Measurements from ENCODE around the gene KCNK18.

The KCNK18 gene

GRCh38 chr10:117162093-117163060 is 34.9 kb upstream of the KCNK18 start:
- no peak for TF ChIP-seq CTCF (IDR thresholded peaks at IDR 0.05; ENCODE audit: low read length, missing control alignments)
- DNase-seq (ENCODE audit: low read depth): no peak
- no peak overlapping the region for H3K4me3 ChIP-seq (replicated peaks; ENCODE audit: low read depth, low read length)

GRCh38 chr10:117163061-117163953 is 34.0 kb upstream of the KCNK18 start:
- TF ChIP-seq CTCF (IDR thresholded peaks at IDR 0.05; ENCODE audit: low read length, missing control alignments): no peak
- H3K4me3 ChIP-seq (replicated peaks; ENCODE audit: low read depth, low read length): no peak overlapping the region
- no peak for DNase-seq (ENCODE audit: low read depth)

- DNase-seq (ENCODE audit: low read depth): no peak
- no peak overlapping the region for H3K4me3 ChIP-seq (replicated peaks; ENCODE audit: low read depth, low read length)
- no peak for TF ChIP-seq CTCF (IDR thresholded peaks at IDR 0.05; ENCODE audit: low read length, missing control alignments)
These were observed 33.2 kb upstream of the KCNK18 start for GRCh38 chr10:117163954-117164548.

- H3K4me3 ChIP-seq (replicated peaks; ENCODE audit: low read depth, low read length): peak overlapping the region; percentile 24
- no peak for TF ChIP-seq CTCF (IDR thresholded peaks at IDR 0.05; ENCODE audit: low read length, missing control alignments)
- DNase-seq (ENCODE audit: low read depth): no peak
These were observed 32.4 kb upstream of the KCNK18 start for GRCh38 chr10:117164592-117165537.

- peak; percentile 66 for TF ChIP-seq CTCF (IDR thresholded peaks at IDR 0.05; ENCODE audit: low read length, missing control alignments)
- peak; percentile 57 for DNase-seq (ENCODE audit: low read depth)
- no peak overlapping the region for H3K4me3 ChIP-seq (replicated peaks; ENCODE audit: low read depth, low read length)
These were observed 31.5 kb upstream of the KCNK18 start for GRCh38 chr10:117165538-117166417.

Measured in fibroblast of pulmonary artery (primary cell).